GM23248 (cell line): Measurements from ENCODE around the gene SMOC2.

Experiments used
- EZH2 ChIP-seq: fragments of 200-600 bp; sonication (generic); IDR thresholded peaks from 2 replicates; pipeline ENCODE4 v1.6.1; 2018; ENCODE audit warnings: antibody characterized with exemption, mild to moderate bottlenecking; ENCODE audit not compliant: insufficient read depth, poor library complexity, severe bottlenecking
- EZH2phosphoT487 ChIP-seq: fragments of 200-600 bp; sonication (generic); IDR thresholded peaks from 2 replicates; pipeline ENCODE4 v1.6.1; 2018; ENCODE audit warnings: antibody characterized with exemption, moderate library complexity, mild to moderate bottlenecking, low read depth; ENCODE audit not compliant: insufficient read depth

DNA sequence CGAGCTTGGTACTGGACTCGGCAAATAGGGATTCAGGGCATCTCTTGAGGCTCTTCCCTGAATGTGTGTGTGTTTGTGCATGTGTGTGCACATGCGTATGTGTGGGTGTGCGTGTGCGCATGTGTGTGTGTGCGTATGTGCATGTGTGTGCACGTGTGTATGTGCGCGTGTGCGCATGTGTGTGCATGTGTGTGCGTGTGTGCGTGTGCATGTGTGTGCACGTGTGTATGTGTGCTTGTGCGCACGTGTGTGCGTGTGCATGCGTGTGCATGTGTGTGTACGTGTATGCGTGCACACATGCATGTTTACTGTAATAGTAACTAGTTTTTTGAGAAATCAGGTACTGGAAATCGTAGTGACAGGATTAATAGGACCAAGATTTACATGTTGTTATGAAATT lies 117.7 kb downstream of the SMOC2 start:
- no peak for TF ChIP-seq EZH2phosphoT487
- no peak for TF ChIP-seq EZH2
